Memory B cell (primary cell): ENCODE measurements around the gene COQ9.

Experiments
- ATAC-seq: fragments of 150-1000 bp; cut with Tn5 transposase; 2 replicates; pipeline ENCODE4 v1.10.0; 2021; ENCODE audit warnings: low read depth, mild to moderate bottlenecking, moderate library complexity
- DNase-seq, 2 donors: peaks; one replicate each; pipeline ENCODE4 v3.0.0; 2022; ENCODE audit warnings: low spot score in 2 of 2
- H3K27ac Mint-ChIP-seq: one replicate; pipeline ENCODE4 v1.8.0; 2022; ENCODE audit warnings: mild to moderate bottlenecking, moderate library complexity, mixed read lengths
- H3K27me3 Mint-ChIP-seq: one replicate; pipeline ENCODE4 v1.8.0; 2022; ENCODE audit warnings: mixed read lengths
- H3K36me3 Mint-ChIP-seq: one replicate; pipeline ENCODE4 v1.8.0; 2022; ENCODE audit warnings: mild to moderate bottlenecking, mixed read lengths
- H3K4me1 Mint-ChIP-seq: one replicate; pipeline ENCODE4 v1.8.0; 2022; ENCODE audit warnings: mixed read lengths
- H3K4me3 Mint-ChIP-seq: one replicate; pipeline ENCODE4 v1.8.0; 2022; ENCODE audit warnings: mild to moderate bottlenecking, moderate library complexity, mixed read lengths
- H3K9me3 Mint-ChIP-seq: one replicate; pipeline ENCODE4 v1.8.0; 2022; ENCODE audit warnings: mixed read lengths

Gene COQ9

DNA sequence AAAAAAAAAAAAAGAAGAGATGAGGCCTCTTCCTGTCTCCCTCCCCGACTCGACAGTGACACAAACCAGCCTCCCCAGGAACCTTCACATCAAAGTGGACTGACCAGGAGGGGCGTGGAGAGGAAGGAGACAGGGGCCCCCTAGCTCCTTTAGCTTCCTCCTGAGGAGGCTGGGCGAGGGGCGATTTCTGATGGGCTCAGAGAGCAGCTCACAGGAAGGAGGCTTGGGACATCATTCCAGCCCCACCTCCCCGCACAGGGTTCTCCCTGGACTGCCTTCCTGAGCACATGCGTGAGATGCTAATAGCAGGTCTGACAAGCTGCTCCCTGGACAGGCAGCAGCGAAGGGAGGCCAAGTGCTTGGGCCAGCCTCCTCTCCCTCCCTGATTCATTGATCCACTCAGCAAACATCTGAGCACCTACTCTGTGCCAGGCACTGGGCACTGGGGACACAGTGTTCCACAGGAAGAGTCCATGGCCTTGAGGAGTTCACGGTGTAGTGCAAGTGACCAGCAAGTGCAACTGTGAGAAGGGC lies 53.4 kb downstream of the COQ9 start:
- ATAC-seq: no peak
- peaks cover 2% of the 10 kb centered on the region for H3K4me1 Mint-ChIP-seq
- H3K36me3 Mint-ChIP-seq: no peaks in the 10 kb centered on the region
- DNase-seq: no peak
- H3K9me3 Mint-ChIP-seq: no peaks in the 10 kb centered on the region
- H3K4me3 Mint-ChIP-seq: no peak overlapping the region
- H3K27me3 Mint-ChIP-seq: peaks cover 12% of the 10 kb centered on the region
- H3K27ac Mint-ChIP-seq: no peak overlapping the region

DNA sequence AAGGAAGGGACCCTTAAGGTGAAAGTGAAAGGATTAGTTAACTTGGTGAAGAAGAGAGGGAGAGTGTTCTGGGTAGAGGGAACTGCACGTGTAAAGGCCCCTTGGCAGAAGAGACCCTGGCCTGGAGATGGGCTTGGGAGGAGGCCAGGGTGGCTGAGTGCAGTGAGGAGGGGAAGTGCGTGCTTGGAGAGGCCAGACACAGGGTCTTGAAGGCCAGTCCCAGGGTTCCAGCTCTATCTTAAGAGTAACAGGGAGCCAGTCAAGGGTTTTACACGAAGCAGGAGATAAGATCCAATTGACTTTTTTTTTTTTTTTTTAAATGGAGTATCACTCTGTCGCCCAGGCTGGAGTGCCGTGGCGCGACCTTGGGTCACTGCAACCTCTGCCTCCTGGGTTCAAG lies 54.2 kb downstream of the COQ9 start:
- no peak overlapping the region for H3K4me3 Mint-ChIP-seq
- no peaks in the 10 kb centered on the region for H3K9me3 Mint-ChIP-seq
- ATAC-seq (no peak), DNase-seq (no peak)
- H3K36me3 Mint-ChIP-seq: no peaks in the 10 kb centered on the region
- peaks cover 17% of the 10 kb centered on the region for H3K27me3 Mint-ChIP-seq
- peaks cover 2% of the 10 kb centered on the region for H3K4me1 Mint-ChIP-seq
- H3K27ac Mint-ChIP-seq: no peak overlapping the region

DNA sequence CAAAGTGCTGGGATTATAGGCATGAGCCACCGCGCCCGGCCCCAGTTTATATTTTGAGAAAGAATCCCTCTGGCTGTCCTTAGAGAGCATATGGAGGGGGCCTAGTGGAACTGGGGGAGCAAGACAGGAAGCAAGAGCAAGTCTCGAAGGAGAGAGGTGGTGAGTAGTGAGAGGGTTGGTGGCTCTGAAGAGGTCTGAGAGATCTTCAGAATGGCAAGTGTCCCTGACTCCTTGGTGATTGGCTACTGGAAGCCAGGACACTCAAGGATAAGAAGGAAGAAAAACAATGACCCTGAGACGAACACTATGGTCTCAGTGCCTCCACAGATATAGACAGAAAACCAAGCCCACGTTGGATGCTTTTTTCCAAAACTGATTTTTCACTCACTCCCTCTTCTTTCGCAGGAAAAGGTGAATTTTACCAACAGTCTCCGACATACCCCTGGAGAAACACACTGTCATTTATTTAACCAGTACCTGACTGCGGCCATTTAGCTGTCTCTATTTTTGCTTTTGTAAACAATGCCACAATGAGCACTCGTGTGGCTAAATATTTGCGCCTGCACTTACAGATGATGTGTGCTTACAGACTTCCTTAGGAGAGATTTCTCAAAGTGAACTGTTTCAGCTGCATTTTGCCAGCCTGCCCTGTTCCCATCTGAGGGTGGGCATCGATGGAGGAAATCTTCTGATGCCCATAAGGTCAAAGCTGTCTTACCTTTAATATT lies 54.9 kb downstream of the COQ9 start:
- ATAC-seq (no peak), DNase-seq (no peak)
- no peak overlapping the region for H3K4me3 Mint-ChIP-seq
- H3K9me3 Mint-ChIP-seq: no peaks in the 10 kb centered on the region
- H3K36me3 Mint-ChIP-seq: no peaks in the 10 kb centered on the region
- H3K27me3 Mint-ChIP-seq: peaks cover 18% of the 10 kb centered on the region
- peaks cover 2% of the 10 kb centered on the region for H3K4me1 Mint-ChIP-seq
- no peak overlapping the region for H3K27ac Mint-ChIP-seq

DNA sequence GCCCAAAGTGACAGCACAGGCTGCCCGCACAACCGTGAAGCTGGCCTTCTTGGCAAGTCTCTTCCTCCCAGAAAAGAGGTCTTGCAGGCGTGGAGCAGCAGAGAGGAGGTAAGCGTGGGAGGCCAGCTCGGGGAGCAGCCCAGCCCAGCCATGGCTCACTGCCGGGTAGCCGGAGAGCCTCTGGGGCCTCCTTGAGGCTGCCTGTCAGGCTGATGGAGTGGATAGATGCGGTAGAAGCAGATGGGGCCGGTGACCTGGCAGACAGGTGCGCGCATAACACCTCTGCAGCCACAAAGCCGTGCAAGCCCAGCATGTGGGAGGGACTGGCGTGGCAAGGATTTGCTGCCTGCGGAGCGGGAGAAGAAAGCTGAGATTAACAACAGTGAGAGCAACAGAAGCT lies 56.1 kb downstream of the COQ9 start:
- Mint-ChIP-seq H3K27me3 (peaks cover 20% of the 10 kb centered on the region), H3K9me3 (no peaks in the 10 kb centered on the region), H3K36me3 (no peaks in the 10 kb centered on the region), H3K4me3 (no peak overlapping the region), H3K4me1 (peaks cover 2% of the 10 kb centered on the region), H3K27ac (no peak overlapping the region)
- no peak for DNase-seq
- ATAC-seq: no peak

DNA sequence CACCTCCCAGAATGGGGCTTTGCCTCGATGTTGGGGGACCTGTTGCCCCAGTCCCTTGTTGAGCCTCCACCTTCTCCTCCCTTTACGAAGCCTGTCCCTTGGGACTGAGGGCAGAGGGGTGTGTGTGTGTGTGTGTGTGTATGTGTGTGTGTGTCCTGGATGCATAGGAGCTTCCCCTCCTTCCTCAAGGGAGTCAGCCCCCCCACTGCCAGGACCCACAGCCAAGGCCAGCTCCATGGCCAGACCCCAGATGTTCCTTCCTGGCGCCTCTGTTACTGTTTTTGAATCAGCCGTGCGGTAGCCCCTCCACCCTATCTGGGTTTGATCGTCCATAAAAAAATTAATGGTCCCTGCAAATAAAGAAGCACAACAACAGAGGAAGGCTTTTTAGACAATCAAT lies 56.7 kb downstream of the COQ9 start:
- DNase-seq (no peak), ATAC-seq (no peak)
- peaks cover 17% of the 10 kb centered on the region for H3K27me3 Mint-ChIP-seq
- H3K4me1 Mint-ChIP-seq: peaks cover 2% of the 10 kb centered on the region
- H3K27ac Mint-ChIP-seq: no peak overlapping the region
- H3K9me3 Mint-ChIP-seq: no peaks in the 10 kb centered on the region
- H3K4me3 Mint-ChIP-seq: no peak overlapping the region
- no peaks in the 10 kb centered on the region for H3K36me3 Mint-ChIP-seq

DNA sequence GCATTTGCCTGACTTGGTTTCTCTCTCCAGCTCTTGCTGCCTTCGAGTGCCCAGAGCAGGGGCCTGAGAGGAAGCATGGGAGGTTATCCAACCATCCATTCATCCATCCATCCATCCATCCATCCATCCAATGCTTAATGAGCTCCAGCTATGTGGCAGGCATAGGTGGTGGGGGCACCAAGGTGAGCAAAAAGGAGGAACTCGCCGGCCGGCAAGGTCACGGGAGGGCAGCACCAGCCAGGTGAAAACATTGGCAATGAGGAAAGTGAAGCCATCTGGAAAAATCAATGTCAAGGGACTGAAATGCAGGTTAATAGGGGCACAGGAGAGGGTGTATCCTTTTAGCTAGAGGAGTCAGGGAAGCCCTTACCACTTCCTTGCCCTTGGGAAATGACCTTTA lies 57.2 kb downstream of the COQ9 start:
- DNase-seq: no peak
- H3K4me3 Mint-ChIP-seq: no peak overlapping the region
- ATAC-seq: no peak
- no peak overlapping the region for H3K27ac Mint-ChIP-seq
- no peaks in the 10 kb centered on the region for H3K9me3 Mint-ChIP-seq
- peaks cover 2% of the 10 kb centered on the region for H3K4me1 Mint-ChIP-seq
- H3K27me3 Mint-ChIP-seq: peaks cover 16% of the 10 kb centered on the region
- no peaks in the 10 kb centered on the region for H3K36me3 Mint-ChIP-seq

DNA sequence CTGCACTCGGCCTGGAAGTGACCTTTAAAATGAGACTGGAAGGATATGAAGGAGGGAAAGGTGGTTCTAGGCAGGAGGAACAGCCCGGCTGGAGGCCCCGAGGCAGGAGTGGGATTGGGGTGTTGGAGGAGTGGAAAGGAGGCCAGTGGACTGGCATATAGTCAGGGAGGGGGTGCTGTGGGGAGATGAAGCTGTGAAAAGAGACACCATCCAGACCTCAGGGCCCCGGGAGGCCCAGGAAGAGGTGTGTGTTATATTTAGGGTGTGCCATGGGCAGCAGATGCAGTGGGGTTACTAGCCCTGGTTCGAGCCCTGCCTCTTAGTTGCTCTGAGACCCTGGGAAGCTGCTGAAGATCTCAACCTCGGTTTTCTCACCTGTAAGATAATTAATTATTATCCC lies 57.9 kb downstream of the COQ9 start:
- Mint-ChIP-seq H3K36me3 (no peaks in the 10 kb centered on the region), H3K4me1 (peaks cover 2% of the 10 kb centered on the region), H3K9me3 (no peaks in the 10 kb centered on the region), H3K27ac (no peak overlapping the region), H3K27me3 (peaks cover 16% of the 10 kb centered on the region), H3K4me3 (no peak overlapping the region)
- ATAC-seq (no peak), DNase-seq (no peak)

DNA sequence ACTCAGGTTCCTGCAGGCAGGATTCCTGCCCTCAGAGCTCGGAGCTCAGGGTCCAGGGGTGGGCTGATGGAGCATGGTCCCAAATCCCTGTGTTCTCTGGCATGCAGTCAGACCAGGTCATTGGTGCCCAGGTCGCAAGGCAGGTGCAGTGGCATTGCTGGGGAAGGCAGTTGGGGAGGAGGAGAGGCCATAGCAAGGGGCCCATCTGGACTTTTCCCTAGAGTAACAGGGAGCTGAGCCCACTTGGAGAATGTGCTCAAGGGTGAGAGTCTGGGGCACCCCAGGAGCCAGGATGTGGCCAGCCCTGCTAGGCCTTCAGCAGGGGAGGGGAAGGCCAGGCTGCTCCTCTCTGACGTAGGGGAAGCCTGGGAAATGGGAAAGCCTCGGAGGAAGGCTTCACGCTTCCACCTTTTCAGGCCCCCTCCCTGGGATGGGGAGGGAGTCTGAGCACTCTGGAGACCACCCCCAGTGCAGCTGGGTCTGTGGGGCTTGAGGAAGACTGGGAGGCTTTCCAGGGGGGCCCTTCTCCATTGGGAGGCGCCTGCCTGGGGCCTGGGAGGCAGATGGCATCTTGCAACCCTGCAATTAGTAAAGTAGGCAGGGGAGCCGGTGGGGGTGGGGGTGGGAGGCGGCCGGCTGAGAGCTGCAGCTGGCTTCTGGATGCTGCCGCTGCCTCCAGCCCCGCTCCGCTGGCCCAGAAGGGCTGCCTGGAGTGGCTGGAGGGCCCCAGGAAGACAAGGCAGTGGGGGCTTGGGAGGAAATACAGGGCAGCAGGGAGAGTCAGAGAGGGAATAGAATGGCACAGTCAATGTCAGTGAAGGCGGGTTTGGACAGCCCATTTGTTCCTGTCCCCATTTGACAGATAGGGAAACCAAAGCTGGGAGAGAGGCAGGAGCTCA lies 60.1 kb downstream of the COQ9 start:
- Mint-ChIP-seq H3K27ac (no peak overlapping the region), H3K36me3 (peaks cover 3% of the 10 kb centered on the region), H3K4me3 (no peak overlapping the region), H3K9me3 (no peaks in the 10 kb centered on the region), H3K4me1 (no peaks in the 10 kb centered on the region), H3K27me3 (peaks cover 10% of the 10 kb centered on the region)
- ATAC-seq (no peak), DNase-seq (no peak)

DNA sequence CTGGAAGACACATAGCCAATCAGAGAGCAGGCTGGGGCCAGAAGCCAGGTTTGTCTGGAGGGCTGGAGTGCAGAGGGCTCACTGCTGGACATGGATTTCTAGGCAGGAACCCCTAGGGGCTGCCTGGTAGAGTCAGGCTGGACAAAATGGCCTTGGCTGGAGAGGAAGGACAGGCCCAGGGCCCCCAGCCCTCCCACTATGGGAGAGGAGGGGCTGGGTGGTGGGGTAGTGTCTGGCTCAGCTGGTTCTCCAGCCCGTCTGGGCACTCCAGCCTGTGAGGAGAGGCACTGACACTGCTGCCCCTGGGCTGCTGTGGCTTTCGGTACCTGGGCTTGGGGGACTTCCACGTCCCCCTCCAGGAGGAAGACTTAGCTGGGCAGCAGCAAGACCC lies 60.8 kb downstream of the COQ9 start:
- Mint-ChIP-seq H3K27ac (no peak overlapping the region), H3K4me3 (no peak overlapping the region), H3K9me3 (no peaks in the 10 kb centered on the region), H3K4me1 (no peaks in the 10 kb centered on the region), H3K36me3 (peaks cover 3% of the 10 kb centered on the region), H3K27me3 (peaks cover 10% of the 10 kb centered on the region)
- DNase-seq: no peak
- no peak for ATAC-seq

DNA sequence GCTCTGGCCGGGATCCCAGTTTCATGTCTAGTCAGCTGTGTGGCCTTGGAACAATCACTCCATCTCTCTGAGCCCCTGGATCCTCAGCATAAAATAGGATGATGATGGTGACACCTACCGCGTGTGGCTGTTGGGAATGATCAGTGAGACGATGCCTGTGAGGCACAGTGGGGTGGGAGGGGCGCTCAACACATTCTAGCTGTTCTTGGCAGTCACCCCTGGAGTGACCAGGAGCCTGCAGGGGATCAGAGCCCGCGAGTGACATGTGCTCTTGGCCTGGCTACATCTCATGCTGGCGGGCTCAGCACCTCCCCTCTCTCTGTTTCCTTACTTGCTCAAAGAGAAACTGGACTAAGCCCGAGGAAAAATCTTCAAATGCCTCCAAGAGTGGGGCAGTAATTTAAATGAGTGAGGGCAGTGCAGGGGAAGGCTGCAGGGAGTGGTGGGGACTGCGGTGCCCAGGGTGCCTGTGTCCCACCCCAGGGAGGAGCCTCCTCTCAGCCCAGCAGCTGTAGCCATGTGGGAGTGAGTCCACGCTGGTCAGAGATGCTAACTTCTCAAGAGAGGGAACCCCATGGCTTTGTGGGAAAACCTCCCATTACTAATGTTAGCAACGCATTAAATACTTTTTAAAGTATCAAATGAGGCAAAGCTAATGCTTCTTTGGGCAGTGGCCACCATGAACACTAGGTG lies 62.1 kb downstream of the COQ9 start:
- no peak overlapping the region for H3K4me3 Mint-ChIP-seq
- no peaks in the 10 kb centered on the region for H3K9me3 Mint-ChIP-seq
- H3K36me3 Mint-ChIP-seq: peaks cover 5% of the 10 kb centered on the region
- H3K27me3 Mint-ChIP-seq: peaks cover 10% of the 10 kb centered on the region
- DNase-seq (no peak), ATAC-seq (no peak)
- no peaks in the 10 kb centered on the region for H3K4me1 Mint-ChIP-seq
- H3K27ac Mint-ChIP-seq: no peak overlapping the region

DNA sequence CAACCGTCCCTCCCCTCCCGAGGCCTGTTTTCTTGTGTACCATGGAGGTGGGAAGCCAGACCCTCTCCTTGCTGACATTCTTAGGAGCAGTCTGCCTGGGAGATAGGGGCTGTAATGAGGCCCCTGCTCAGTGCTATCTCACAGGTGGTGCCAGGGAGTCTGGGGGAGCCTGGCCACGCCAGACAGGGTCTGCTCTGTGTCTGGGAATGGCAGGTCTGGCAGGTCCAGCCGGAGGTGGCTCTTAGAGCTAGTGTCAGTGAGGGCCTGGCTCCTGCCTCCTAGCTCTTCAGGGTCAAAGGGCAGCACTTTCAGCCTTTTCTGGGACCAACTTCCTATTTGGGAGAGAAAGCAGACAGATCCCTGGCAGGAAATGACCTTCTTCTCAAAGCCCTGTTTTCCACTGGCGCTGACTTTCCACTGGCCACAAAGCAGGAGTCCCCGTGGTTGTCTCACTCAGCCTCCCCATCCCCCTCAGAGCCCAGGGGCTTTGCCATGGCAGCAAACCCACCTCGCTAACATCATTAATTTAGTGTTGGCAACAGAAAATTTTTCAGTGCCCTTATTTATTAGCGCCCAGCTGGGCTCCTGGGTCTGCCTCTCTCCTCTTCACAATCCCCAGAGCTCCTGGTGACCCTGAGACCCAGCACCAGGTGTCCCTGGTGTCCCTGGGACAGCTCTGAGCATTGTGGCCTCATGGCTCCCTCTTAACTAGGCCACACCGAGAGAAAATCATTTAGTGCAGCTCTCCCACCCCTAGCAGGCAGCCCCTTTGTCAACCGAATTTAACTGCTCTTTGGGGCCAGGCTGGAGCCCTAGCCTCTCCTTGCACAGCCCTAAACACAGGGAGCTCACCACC lies 63.0 kb downstream of the COQ9 start:
- H3K36me3 Mint-ChIP-seq: peaks cover 5% of the 10 kb centered on the region
- no peaks in the 10 kb centered on the region for H3K9me3 Mint-ChIP-seq
- ATAC-seq (no peak), DNase-seq (no peak)
- peaks cover 8% of the 10 kb centered on the region for H3K27me3 Mint-ChIP-seq
- H3K4me3 Mint-ChIP-seq: no peak overlapping the region
- H3K4me1 Mint-ChIP-seq: no peaks in the 10 kb centered on the region
- H3K27ac Mint-ChIP-seq: no peak overlapping the region
